ENCODE data around the gene MTMR2. TPM values are rescaled to one million over a fixed set of nuclear protein-coding genes. Genes with fewer than 3 reads are reported as not detected.

The MTMR2 gene
- total RNA-seq, 1 experiment from 2014 or later: 59.0 TPM

DNA sequence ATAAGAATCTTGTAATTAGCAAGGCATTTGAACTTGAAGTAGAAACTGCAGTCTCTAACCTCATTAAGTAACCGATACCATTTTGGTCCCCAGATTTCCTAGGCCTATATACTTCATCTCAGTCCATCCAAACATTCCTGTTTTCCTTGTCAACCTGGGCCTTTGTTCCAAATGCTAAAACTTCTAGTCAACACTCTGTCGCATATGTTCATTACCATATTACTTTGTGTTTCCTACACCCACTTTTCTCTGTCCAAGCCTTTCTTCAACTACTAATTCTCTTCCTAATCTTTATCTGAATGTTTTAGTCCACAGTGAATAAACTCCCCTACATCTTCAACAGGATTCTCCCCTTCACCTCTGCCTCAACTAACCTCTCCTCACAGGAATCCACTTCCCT, 31.4 kb downstream of the MTMR2 start:
- TF ChIP-seq, protein P1, sequence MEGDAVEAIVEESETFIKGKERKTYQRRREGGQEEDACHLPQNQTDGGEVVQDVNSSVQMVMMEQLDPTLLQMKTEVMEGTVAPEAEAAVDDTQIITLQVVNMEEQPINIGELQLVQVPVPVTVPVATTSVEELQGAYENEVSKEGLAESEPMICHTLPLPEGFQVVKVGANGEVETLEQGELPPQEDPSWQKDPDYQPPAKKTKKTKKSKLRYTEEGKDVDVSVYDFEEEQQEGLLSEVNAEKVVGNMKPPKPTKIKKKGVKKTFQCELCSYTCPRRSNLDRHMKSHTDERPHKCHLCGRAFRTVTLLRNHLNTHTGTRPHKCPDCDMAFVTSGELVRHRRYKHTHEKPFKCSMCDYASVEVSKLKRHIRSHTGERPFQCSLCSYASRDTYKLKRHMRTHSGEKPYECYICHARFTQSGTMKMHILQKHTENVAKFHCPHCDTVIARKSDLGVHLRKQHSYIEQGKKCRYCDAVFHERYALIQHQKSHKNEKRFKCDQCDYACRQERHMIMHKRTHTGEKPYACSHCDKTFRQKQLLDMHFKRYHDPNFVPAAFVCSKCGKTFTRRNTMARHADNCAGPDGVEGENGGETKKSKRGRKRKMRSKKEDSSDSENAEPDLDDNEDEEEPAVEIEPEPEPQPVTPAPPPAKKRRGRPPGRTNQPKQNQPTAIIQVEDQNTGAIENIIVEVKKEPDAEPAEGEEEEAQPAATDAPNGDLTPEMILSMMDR (conservative IDR thresholded peaks at IDR 0.05): no peak
- Histone ChIP-seq H3K4me1 (ENCODE audit: insufficient read depth, low read length) (no peaks in the 10 kb centered on the region; the same call in 1 of the 2 replicates), H2BK5ac (ENCODE audit: insufficient read length, low read length) (no peak overlapping the region), H3K27me3 (ENCODE audit: insufficient read depth, low read length) (no peaks in the 10 kb centered on the region), H3K18ac (ENCODE audit: insufficient read length, low read depth, low read length) (no peak overlapping the region), H4K8ac (replicated peaks; ENCODE audit: insufficient read length, low read depth, low read length) (no peak overlapping the region), H3K79me1 (ENCODE audit: insufficient read depth, low read depth, low read length, poor library complexity, severe bottlenecking) (peaks cover 3% of the 10 kb centered on the region), H2AK5ac (ENCODE audit: insufficient read length, low read length) (no peak overlapping the region), H3K79me2 (ENCODE audit: insufficient read depth, low read length) (no peaks in the 10 kb centered on the region), H3K9ac (ENCODE audit: extremely low read depth, insufficient read length, low read length) (no peak overlapping the region), H3T11ph (ENCODE audit: low read length) (no peak overlapping the region), H2AFZ (ENCODE audit: low read length) (no peak overlapping the region), H2BK15ac (ENCODE audit: low read depth, low read length) (no peak overlapping the region), H4K91ac (ENCODE audit: insufficient read length, low read depth, low read length) (no peak overlapping the region), H3K23me2 (ENCODE audit: insufficient read length, low read depth, low read length, poor library complexity, severe bottlenecking) (no peaks in the 10 kb centered on the region), H2BK120ac (ENCODE audit: low read depth, low read length, poor library complexity, severe bottlenecking) (no peak overlapping the region), H3K23ac (ENCODE audit: insufficient read length, low read depth, low read length) (no peak overlapping the region), H4K20me1 (ENCODE audit: control insufficient read depth, insufficient read depth, insufficient read length) (no peaks in the 10 kb centered on the region), H3K4ac (ENCODE audit: low read depth, low read length) (no peak overlapping the region), H3K9me3 (ENCODE audit: control insufficient read depth, low read depth, low read length) (no peaks in the 10 kb centered on the region), H3K4me2 (ENCODE audit: insufficient read depth, insufficient read length, low read length) (no peak overlapping the region), H3K14ac (ENCODE audit: insufficient read depth, low read length) (no peak overlapping the region), H3K56ac (ENCODE audit: insufficient read length, low read depth, low read length) (no peak overlapping the region), H2BK20ac (ENCODE audit: low read depth, low read length, poor library complexity, severe bottlenecking) (no peak overlapping the region), H2BK12ac (ENCODE audit: insufficient read length, low read depth, low read length) (no peak overlapping the region), H3K27ac (ENCODE audit: insufficient read length, low read depth, low read length) (no peak overlapping the region), H4K5ac (ENCODE audit: insufficient read length, low read depth, low read length) (no peak overlapping the region)
- Mint-ChIP-seq H3K9me3 (no peaks in the 10 kb centered on the region), H3K27me3 (ENCODE audit: low read depth) (no peaks in the 10 kb centered on the region), H3K4me3 (no peak overlapping the region), H3K27ac (no peak overlapping the region), H3K36me3 (ENCODE audit: insufficient read depth in 1 of 3, low read depth in 3 of 3) (peaks cover 0 to 2% (median 2%) of the 10 kb centered on the region in 3 experiments; a peak in 2 of 7 replicates), H3K4me1 (peaks cover 8 to 9% of the 10 kb centered on the region in 2 experiments)
- no peak for DNase-seq
- WGBS (ENCODE audit: extremely low coverage, insufficient read length, low lambda C conversion rate): no CpG with 5 or more reads among the region's 2 CpGs

Data from H9 (cell line).